Stimulated activated CD8-positive, alpha-beta memory T cell treated with anti-CD3 and anti-CD28 coated beads, Interleukin-4, amount 100 ng/mL, for 48 hours (primary cell): Measurements from ENCODE around the gene MYO1E.

Experiments used
- DNase-seq: peaks from one replicate; pipeline ENCODE4 v3.0.0-alpha.2; 2020

Gene MYO1E

DNA sequence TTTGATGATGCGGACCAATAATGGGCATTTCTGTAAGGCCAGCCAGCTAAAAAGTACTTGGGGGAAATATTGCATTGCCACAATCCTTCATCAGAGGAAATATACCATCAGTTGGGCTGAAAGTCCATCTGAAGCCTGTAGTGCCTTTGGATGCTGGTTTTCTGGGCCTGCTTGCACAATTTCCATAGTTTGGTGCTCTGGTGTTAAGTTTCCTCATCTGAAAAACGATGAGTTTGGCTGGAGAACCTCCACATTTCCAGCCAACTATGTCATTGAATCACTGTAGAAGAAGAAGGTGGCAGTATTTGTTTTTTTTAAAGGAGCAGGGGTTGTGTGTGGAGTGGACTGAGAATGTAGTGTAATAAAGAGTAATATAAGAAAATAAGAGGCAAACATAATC, 257.6 kb downstream of the MYO1E start:
- DNase-seq: no peak

DNA sequence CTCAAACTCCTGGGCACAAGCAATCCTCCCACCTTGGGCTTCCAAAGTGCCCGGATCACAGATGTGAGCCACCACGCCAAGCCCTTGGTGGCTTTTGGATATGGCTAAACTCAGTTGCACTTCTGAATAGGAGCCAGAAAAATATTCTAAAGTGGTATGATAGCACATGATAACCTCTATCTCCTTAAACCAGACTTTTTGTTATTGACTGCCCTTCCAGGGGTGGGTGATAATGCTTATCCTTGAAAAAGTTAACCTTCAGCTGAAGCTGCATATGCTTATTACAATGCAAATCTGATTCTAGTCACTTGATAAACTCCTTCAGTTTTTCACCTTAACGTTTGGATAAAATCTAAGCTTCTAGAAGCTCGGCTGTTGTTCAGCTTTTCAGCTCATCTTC, 261.4 kb downstream of the MYO1E start:
- DNase-seq: no peak

GRCh38 chr15:59105854-59106253, 266.8 kb downstream of the MYO1E start:
- no peak for DNase-seq

DNA sequence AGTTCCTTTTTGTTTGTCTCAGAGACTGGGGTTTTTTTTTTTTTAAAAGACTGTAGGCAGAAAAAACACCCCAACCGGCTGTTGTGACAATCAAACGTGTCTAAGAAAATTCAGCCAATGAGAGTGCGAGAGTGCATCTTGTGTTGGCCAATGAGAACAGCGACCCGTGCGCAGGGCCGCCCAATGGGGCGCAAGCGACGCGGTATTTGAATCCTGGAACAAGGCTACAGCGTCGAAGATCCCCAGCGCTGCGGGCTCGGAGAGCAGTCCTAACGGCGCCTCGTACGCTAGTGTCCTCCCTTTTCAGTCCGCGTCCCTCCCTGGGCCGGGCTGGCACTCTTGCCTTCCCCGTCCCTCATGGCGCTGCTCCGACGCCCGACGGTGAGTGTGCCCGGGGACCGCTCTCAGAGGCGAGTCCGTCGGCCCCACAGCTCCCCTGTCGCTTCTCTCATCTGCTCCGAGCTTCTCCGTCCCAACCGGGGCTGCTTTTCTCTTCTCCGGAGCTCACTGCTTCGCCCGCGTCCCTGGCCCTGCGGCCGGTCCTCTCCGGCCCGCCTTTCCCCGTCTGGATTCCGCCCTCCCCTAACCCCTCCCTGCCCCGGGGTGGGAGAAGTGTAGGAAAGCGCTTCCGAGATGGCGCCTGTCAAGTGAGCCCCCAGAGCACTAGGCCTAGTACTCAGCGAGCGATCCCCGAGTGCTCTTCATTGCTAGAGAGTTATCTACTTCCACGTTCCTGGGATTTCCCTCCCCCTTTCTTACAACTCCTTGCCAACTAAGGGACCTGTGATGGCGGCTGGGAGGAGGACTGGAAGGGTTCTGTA, 267.5 kb downstream of the MYO1E start, which contains the start of gene CCNB2:
Gene CCNB2, plus strand, starts transcription at position 235 of the 821 bp plus-strand sequence. Its CDS starts 123 bp downstream, at position 358.
- DNase-seq: peak; percentile 84

DNA sequence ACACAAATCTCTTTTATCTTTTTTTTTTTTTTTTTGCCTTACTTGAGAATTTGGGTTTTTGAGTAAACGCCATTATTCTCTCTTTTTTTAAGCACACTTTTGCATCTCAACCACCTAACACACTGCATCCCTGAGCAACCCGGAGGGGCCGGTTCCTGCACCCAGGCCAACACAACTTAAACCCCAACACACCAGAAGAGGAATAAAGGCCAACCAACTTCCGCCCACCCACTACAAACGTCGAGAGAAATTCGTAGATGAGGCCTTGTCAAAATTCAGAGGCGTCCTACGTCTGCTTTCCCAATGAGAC, 268.1 kb downstream of the MYO1E start:
- DNase-seq: peak; percentile 51

- no peak for DNase-seq
Observed at GRCh38 chr15:59099162-59099685, 273.4 kb downstream of the MYO1E start.

DNA sequence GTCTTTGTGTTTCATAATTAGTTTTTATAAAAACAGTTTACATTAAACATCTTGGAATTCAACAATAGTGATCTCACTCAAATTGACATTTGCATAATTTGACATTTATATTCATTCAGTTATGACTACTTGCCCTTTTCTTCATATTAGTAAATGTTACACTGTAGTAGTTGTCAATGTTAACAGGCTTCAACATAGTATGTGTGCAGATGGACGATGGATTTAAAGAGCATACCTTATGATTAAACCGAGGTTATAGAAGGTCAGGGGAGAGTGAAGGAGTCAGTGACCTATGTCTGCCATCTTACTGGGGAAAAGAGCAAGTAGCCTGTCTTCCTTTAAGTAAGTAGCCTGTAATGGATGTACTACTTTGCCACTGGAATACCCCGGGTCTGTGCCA, 276.2 kb downstream of the MYO1E start:
- no peak for DNase-seq

GRCh38 chr15:59094077-59094476, 278.6 kb downstream of the MYO1E start:
- no peak for DNase-seq

- DNase-seq: no peak
Observed at GRCh38 chr15:59087731-59088130, 284.9 kb downstream of the MYO1E start.
